Measurements from ENCODE around the gene PAM16. TPM values are rescaled to one million over a fixed set of nuclear protein-coding genes. Genes with fewer than 3 reads are reported as not detected.
A peak's percentile ranks its signal among the peaks of the same experiment; 100 is the strongest.
"Not testable (repeated sequence)": the region's sequence is repeated elsewhere in the genome, so short reads cannot be mapped to it uniquely, and the experiment has no call there.

The PAM16 gene
- total RNA-seq: 10 to 100 TPM; 29.7 to 33.9 TPM

DNA sequence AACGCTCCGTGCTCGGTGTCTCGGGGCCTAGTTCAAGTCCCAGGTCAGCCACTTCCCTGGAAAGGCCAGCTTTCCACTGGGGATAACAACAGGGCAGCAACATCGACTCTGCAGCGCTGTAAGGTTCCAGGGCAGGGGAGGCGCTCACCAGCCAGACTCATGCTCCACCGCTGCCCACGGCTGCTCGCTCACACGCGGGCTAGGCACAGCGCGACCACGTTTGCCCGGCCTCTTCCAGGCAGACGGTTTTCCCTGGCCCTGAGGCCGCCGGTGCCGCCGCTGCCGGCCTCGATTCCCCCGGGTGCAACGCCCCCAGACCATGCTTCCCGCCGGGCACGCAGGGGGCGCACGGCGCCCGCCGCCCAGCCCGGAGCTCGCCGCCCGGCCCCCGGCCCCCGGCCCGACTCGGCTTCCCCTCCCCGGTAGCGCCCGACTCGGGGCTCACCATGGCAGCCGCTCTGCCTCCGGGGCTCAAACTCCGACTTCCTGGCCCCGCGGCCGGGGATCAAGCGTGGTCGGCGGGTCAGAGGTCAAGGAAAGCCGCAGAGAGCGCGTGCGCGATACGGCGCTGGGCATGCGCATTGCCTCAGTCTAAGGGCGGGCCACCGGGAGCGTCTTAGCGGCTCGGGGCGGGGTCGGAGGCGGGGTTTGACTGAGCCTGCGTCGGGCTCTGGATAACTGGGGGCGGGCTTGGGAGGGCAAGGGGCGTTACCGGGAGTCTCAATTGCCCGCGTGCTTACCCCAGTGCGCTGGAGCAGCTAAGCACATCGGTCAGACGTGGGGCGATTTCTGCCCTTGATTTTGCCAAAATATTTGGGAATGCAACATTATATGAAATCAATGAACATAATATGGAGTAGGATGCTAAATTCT, at the start of gene PAM16:
Gene PAM16 (minus strand): TSS at position 535 of the 873 bp plus-strand sequence. CDS start 87 bp downstream, at position 448.
- peak; percentile 98 for DNase-seq
- no peaks in the 10 kb centered on the region for H3K9me3 Mint-ChIP-seq
- peak within 1 kb of the TSS; percentile 93 for H3K4me3 Mint-ChIP-seq
- CTCF ChIA-PET: interaction anchor here (1.0 to 3.0 kb wide), 10 partner anchors 8 to 125 kb away, joined by 3 to 15 read pairs (median 4); partner anchors contain the start of gene HMOX2
- H3K36me3 Mint-ChIP-seq (ENCODE audit: low read depth): peaks cover 18% of the 10 kb centered on the region
- POLR2A ChIA-PET: interaction anchor here (0.6 to 2.7 kb wide), 15 partner anchors 9 to 527 kb away, joined by 3 to 17 read pairs (median 4); partner anchors contain the start of genes DNAJA3 and HMOX2
- peak within 1 kb of the TSS; percentile 85 for H3K27ac Mint-ChIP-seq
- H3K27me3 Mint-ChIP-seq: no peaks in the 10 kb centered on the region
- peaks cover 28% of the 10 kb centered on the region for H3K4me1 Mint-ChIP-seq

GRCh38 chr16:4399001-4399730, 48.0 kb upstream of the PAM16 start:
- no peaks in the 10 kb centered on the region for H3K27me3 Mint-ChIP-seq
- H3K4me1 Mint-ChIP-seq: peaks cover 9% of the 10 kb centered on the region
- POLR2A ChIA-PET: interaction anchor here (1.4 kb wide), 1 partner anchor 8 kb away, joined by 3 read pairs; no protein-coding TSS in a partner anchor
- H3K4me3 Mint-ChIP-seq: no peak overlapping the region
- H3K9me3 Mint-ChIP-seq: no peaks in the 10 kb centered on the region
- DNase-seq: no peak
- CTCF ChIA-PET: interaction anchor here (1.4 kb wide), 1 partner anchor 11 kb away, joined by 9 read pairs; no protein-coding TSS in a partner anchor
- H3K27ac Mint-ChIP-seq: no peak overlapping the region
- peaks cover 58% of the 10 kb centered on the region for H3K36me3 Mint-ChIP-seq (ENCODE audit: low read depth)

GRCh38 chr16:4395055-4395726, 44.1 kb upstream of the PAM16 start:
- Mint-ChIP-seq H3K27me3 (no peaks in the 10 kb centered on the region), H3K4me3 (no peak overlapping the region), H3K4me1 (peaks cover 7% of the 10 kb centered on the region), H3K27ac (no peak overlapping the region), H3K9me3 (no peaks in the 10 kb centered on the region), H3K36me3 (ENCODE audit: low read depth) (peaks cover 48% of the 10 kb centered on the region)
- ChIA-PET POLR2A (interaction anchor here (0.6 to 2.1 kb wide), 4 partner anchors 15 to 21 kb away, joined by 3 to 5 read pairs (median 4); partner anchors contain the start of gene CORO7), CTCF (interaction anchor here (0.8 to 1.0 kb wide), 2 partner anchors 9 to 106 kb away, joined by 3 read pairs; no protein-coding TSS in a partner anchor)
- DNase-seq: no peak

GRCh38 chr16:4393850-4394249, 42.7 kb upstream of the PAM16 start:
- H3K9me3 Mint-ChIP-seq, H3K4me1 Mint-ChIP-seq, H3K27me3 Mint-ChIP-seq, H3K4me3 Mint-ChIP-seq, H3K27ac Mint-ChIP-seq, DNase-seq: not testable (repeated sequence)
- ChIA-PET CTCF (interaction anchor here (1.3 kb wide), 1 partner anchor 9 kb away, joined by 5 read pairs; no protein-coding TSS in a partner anchor), POLR2A (interaction anchor here (1.4 to 1.7 kb wide), 3 partner anchors 13 to 19 kb away, joined by 5 to 6 read pairs (median 6); no protein-coding TSS in a partner anchor)
- H3K36me3 Mint-ChIP-seq (ENCODE audit: low read depth): peaks cover 40% of the 10 kb centered on the region

DNA sequence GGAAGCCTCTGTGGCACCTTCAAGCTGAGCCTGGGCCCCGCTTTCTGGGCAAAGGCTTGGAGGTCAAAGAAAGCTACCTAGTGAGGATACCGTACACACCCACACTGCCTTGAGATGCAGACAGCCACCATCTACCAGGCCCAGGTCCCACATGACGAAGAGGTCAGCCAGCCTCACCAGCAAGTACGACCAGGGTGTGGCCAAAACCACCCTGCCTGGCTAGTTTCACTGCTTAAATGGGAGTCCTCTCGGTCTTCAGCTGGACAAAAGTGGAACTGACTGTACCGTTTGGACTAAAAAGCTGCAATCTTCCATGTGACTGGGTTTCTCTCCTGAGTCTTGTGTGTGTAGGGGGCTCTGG, 42.1 kb upstream of the PAM16 start:
- H3K27me3 Mint-ChIP-seq: no peaks in the 10 kb centered on the region
- H3K9me3 Mint-ChIP-seq: no peaks in the 10 kb centered on the region
- H3K4me3 Mint-ChIP-seq: no peak overlapping the region
- ChIA-PET CTCF (interaction anchor here (1.3 kb wide), 1 partner anchor 9 kb away, joined by 5 read pairs; no protein-coding TSS in a partner anchor), POLR2A (interaction anchor here (1.4 to 1.7 kb wide), 3 partner anchors 12 to 20 kb away, joined by 5 to 6 read pairs (median 6); no protein-coding TSS in a partner anchor)
- H3K4me1 Mint-ChIP-seq: peaks cover 4% of the 10 kb centered on the region
- no peak for DNase-seq
- peaks cover 39% of the 10 kb centered on the region for H3K36me3 Mint-ChIP-seq (ENCODE audit: low read depth)
- H3K27ac Mint-ChIP-seq: no peak overlapping the region

DNA sequence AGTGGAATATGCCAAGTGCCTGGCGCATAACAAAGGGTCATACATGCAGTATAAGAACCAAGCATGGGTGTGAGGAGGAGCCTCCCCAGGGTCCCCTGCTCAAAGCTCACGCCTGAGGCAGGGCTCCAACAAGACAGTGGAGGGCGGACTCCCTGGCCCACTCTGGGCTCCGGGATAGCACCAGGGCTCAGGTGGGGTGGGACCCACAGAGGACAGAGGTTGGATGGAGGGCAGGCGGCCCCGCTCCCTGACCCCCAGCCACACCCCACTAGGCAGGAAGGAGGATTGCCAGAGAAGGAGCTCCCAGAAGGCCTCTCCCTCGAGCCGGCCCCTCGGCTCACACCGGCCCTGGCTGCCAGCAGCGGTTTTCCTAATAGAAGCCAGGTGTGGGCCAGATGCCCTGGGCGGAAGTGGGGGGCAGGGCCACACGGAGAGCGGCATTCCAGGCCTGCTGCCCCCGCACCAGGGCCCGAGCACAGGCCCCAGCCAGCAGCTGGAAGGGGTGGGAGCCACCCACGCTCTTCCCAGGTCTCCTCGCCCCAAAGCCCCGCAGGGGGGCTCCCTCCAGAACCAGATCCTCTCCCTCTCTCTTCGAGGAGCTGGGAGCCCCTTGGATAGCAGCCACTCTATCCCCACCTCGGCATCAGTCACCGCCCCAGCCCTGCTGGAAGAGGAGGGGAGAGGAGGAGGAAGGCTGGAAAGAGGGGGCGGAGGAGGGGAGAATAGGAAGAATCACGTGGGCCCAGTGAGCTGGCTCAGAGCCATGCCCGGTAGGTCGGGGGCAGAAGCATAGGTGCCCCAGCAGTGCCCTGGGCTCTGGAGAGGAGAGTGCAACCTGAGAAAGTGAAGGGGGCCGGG, 41.5 kb upstream of the PAM16 start:
- POLR2A ChIA-PET: interaction anchor here (1.1 to 1.8 kb wide), 5 partner anchors 11 to 21 kb away, joined by 4 to 6 read pairs (median 6); no protein-coding TSS in a partner anchor
- no peaks in the 10 kb centered on the region for H3K27me3 Mint-ChIP-seq
- H3K9me3 Mint-ChIP-seq: no peaks in the 10 kb centered on the region
- H3K36me3 Mint-ChIP-seq (ENCODE audit: low read depth): peaks cover 38% of the 10 kb centered on the region
- no peak overlapping the region for H3K27ac Mint-ChIP-seq
- H3K4me1 Mint-ChIP-seq: peaks cover 4% of the 10 kb centered on the region
- no peak overlapping the region for H3K4me3 Mint-ChIP-seq
- DNase-seq: no peak
- CTCF ChIA-PET: interaction anchor here (1.3 kb wide), 1 partner anchor 10 kb away, joined by 5 read pairs; no protein-coding TSS in a partner anchor

- ChIA-PET CTCF (interaction anchor here (0.6 to 1.8 kb wide), 2 partner anchors 11 to 69 kb away, joined by 3 to 7 read pairs; no protein-coding TSS in a partner anchor), POLR2A (interaction anchor here (1.1 to 1.8 kb wide), 3 partner anchors 11 to 18 kb away, joined by 4 to 6 read pairs (median 5); no protein-coding TSS in a partner anchor)
- peaks cover 4% of the 10 kb centered on the region for H3K4me1 Mint-ChIP-seq
- H3K36me3 Mint-ChIP-seq (ENCODE audit: low read depth): peaks cover 43% of the 10 kb centered on the region
- no peak overlapping the region for H3K27ac Mint-ChIP-seq
- no peak for DNase-seq
- no peaks in the 10 kb centered on the region for H3K9me3 Mint-ChIP-seq
- no peak overlapping the region for H3K4me3 Mint-ChIP-seq
- H3K27me3 Mint-ChIP-seq: no peaks in the 10 kb centered on the region
Measured at GRCh38 chr16:4391631-4392381, 40.7 kb upstream of the PAM16 start.

DNA sequence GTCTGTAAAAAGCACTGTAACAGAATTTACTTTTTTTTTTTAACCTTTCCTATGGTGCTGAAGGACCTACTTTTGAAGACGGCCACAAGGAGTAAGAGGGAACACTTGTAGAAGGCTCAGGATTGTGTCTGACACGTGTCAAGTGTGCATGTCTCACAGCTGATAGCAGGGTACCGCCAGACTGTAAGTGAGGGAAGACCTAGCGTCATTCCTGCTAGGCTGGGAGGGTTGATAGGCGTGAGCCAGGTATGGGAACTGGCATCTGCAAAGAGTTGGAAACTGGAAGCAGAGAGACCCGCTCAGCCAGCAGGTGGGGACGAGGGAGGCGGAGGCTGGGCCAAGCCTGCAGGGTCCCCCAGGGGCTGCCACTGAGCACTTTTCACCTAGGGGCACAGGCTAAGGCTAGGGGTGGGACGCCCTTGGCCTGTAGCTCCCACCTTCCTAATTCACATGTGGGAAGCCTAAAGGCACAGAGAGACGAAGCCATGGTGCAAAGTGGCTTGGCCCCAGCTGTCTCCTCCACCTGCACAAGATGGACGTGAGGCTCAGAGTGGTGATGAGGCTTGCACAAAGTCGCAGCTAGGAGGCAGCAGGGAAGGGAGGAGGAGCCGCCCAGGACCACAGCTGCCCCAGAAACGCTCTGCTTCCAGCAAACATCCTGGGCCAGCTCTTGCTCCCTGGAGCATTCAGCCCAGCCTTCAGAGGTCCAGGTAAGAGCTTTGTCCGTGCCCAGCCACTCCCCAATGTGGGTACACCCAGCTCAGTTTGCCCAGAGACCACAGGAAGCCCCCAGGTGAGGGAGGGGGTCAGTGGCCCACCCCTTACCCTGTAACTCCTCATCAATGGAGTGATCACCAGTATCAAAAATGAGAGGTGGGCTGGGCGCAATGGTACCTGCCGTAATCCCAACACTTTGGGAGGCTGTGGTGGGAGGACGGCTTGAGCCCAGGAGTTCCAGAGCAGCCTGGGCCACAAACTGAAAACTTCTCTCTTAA, 39.4 kb upstream of the PAM16 start:
- ChIA-PET POLR2A (interaction anchor here (0.6 to 2.1 kb wide), 6 partner anchors 9 to 44 kb away, joined by 3 to 8 read pairs (median 4); partner anchors contain the start of genes CORO7 and VASN), CTCF (interaction anchor here (1.8 kb wide), 1 partner anchor 13 kb away, joined by 7 read pairs; no protein-coding TSS in a partner anchor)
- Mint-ChIP-seq H3K9me3 (no peaks in the 10 kb centered on the region), H3K4me3 (no peak overlapping the region), H3K4me1 (peaks cover 3% of the 10 kb centered on the region), H3K36me3 (ENCODE audit: low read depth) (peaks cover 39% of the 10 kb centered on the region), H3K27me3 (no peaks in the 10 kb centered on the region), H3K27ac (no peak overlapping the region)
- no peak for DNase-seq

DNA sequence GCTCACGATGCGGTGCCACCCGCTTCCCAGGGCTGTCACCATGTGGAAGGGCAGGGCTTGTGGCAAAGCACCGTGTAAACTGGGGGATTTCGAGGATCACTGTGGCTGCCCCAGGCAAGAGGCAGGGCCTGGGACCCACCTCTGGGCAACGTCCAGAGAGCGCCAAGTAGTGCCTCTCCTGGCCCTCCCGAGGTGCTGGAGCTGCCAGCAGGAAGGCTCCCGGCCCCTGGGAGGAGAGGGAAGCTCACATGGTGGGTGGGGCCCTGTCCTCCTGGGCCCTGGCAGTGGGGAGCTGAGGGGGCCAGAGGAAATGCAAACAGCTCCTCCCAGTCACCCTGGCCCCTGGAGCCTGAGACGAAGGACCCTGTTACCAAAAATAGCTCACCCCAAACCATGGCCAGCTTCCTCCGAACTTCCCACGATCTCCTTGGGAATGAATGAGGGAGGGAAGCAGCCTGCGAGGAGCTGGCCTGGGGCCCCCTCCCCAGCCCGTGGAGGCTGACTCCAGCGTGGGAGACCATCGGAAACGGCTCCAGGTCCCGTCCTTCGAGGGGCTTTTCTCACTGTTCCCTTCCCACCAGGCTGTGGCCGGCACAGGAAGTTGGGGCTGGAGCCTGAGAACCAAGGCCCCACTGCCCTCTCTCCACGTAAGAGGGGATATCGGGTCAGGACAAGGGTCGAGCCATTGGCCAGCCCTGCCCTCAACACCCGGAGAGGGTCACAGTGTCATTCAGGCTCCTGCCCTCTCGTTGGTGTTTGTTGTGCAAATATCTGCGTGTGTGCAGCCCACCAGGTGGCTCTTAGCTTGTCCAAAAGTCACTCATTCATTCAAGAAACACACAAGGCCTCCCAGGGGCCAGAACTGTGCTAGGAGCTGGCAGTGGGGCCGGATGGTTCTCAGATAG, 38.2 kb upstream of the PAM16 start:
- Mint-ChIP-seq H3K27me3 (no peaks in the 10 kb centered on the region), H3K4me1 (peaks cover 4% of the 10 kb centered on the region), H3K4me3 (no peak overlapping the region), H3K27ac (no peak overlapping the region), H3K9me3 (no peaks in the 10 kb centered on the region), H3K36me3 (ENCODE audit: low read depth) (peaks cover 33% of the 10 kb centered on the region)
- ChIA-PET CTCF (no interaction called here), POLR2A (interaction anchor here (0.6 to 2.1 kb wide), 2 partner anchors 19 to 43 kb away, joined by 3 to 8 read pairs; partner anchors contain the start of gene VASN)
- DNase-seq: no peak
